C4-2B (cell line): ENCODE results near the gene GLOD4.

Experiments used
- H3K27ac ChIP-seq: fragments of 450-650 bp; 2 replicates; pipeline ENCODE4 v1.5.1; 2017
- ZFX ChIP-seq: fragments of 450-650 bp; IDR thresholded peaks from 2 replicates; pipeline ENCODE4 v1.6.1; 2017
- TF ChIP-seq, protein P1 (sequence below): fragments of 450-650 bp; conservative IDR thresholded peaks from 2 replicates; pipeline ENCODE4 v1.5.1; 2017; ENCODE audit warnings: mild to moderate bottlenecking

The GLOD4 gene

DNA sequence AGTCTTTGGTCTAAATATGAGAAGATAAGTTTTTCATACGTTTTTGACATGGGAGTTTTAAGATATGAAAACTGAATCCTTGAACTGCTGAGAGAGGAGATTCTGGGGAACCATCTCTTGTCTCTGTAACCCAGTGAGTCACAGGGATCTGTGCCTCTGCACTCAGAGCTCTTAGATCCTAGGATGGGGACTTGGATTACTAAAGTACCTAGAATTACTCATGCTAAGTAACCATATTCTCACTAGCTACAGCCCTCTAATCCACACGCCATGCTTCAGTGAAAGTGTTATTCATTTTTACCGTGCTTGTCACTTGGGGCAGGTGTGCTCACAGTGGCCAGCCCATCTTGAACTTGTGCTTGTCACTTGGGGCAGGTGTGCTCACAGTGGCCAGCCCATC lies 2.1 kb upstream of the GLOD4 start:
- TF ChIP-seq, protein P1, sequence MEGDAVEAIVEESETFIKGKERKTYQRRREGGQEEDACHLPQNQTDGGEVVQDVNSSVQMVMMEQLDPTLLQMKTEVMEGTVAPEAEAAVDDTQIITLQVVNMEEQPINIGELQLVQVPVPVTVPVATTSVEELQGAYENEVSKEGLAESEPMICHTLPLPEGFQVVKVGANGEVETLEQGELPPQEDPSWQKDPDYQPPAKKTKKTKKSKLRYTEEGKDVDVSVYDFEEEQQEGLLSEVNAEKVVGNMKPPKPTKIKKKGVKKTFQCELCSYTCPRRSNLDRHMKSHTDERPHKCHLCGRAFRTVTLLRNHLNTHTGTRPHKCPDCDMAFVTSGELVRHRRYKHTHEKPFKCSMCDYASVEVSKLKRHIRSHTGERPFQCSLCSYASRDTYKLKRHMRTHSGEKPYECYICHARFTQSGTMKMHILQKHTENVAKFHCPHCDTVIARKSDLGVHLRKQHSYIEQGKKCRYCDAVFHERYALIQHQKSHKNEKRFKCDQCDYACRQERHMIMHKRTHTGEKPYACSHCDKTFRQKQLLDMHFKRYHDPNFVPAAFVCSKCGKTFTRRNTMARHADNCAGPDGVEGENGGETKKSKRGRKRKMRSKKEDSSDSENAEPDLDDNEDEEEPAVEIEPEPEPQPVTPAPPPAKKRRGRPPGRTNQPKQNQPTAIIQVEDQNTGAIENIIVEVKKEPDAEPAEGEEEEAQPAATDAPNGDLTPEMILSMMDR = no peak
- TF ChIP-seq ZFX = no peak
- H3K27ac ChIP-seq = no peak overlapping the region

DNA sequence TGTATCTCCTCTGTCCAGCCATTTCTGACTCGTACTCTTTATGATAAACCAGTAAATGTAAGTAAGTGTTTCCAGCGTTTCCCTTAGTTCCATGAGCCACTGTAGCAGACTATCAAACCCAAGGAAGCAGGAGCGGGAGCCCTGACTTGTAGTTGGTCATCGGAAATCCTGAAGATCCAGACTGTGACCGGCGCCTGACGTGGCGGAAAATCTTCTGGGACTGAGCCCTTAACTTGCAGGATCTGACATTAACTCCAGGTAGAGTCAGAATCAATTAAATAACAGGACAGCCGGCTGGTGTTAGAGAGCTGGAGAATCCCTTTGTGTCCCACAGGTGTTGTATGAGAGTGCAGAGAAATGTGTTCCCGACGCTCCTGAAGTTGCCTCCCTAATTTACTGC lies 4.0 kb downstream of the GLOD4 start:
- TF ChIP-seq, protein P1 = no peak
- TF ChIP-seq ZFX = no peak

DNA sequence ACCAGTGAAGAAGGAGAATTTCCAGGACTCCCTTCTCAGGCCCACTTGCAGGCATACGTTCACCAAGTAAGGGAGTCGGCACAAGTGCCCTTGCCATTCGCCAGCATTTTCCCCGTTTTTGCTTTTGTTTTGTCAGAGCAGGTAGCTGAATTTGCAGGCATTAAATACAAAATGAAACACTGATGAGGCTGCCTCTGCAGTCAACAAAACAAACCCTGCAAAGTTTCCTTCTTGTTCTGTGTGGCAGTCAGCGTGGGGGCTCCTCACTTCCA lies 7.8 kb downstream of the GLOD4 start:
- no peak overlapping the region for H3K27ac ChIP-seq
- no peak for TF ChIP-seq ZFX
- TF ChIP-seq, protein P1 = no peak

More for the DNA sequence above, 4.0 kb downstream of the GLOD4 start:
- H3K27ac ChIP-seq = no peak overlapping the region

DNA sequence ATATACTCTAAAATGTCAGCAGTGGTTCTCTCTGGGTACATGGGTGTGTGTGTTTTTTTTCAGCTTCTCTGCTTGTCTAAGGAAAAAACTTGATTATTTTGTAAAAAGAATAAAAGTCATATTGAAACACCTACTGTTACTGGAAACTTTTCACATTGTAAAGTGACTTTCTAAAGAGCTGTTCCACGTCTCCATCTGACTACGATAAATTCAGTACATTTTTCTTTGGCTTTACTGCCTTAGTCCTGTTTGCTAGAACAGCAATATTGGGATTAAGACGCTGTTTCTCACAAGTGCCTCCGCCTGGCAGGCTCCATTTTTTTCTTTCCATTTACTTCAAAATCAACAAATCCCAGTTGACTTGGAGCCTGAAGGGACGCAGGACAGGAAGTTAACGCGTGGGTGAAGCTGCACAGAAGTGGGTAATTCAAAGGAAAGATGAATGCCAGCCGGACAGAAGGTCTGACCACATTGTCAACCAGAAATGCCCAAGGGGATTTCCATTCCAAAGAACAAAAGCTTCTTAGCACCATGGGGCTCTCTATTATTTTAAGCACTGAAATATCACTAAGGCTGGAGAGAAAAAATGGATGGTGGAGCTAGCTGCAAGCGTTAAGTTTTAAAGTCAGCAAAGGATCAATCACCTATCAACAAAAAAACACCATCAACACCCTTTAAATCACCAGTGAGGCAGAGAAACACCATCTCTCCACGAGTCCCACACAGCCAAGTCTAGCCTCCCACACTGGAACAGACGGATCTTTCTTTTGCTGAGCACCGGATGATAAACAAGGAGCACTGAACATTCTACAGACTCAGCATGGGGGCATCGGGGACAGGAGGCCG lies 8.4 kb downstream of the GLOD4 start:
- TF ChIP-seq ZFX = no peak
- TF ChIP-seq, protein P1 = no peak
- no peak overlapping the region for H3K27ac ChIP-seq

DNA sequence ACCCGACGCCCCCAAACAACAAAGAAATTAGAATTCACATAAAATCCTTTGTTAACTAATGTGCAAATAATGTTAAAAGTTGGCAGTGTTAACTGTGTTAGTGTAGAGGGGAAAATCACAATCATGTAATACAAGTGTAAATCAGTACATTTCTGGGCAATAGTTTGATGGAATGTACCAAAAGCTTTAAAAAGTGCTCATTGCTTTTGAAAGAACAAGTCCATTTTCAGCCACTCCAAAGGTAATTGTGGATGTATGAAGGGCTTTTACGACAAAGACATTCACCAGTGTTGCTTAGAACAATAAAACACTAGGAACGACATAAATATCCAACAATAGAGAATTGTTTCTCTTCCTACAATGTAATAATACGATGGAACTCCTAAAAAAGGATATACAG lies 9.1 kb downstream of the GLOD4 start:
- H3K27ac ChIP-seq = no peak overlapping the region
- no peak for TF ChIP-seq ZFX
- TF ChIP-seq, protein P1 = no peak

DNA sequence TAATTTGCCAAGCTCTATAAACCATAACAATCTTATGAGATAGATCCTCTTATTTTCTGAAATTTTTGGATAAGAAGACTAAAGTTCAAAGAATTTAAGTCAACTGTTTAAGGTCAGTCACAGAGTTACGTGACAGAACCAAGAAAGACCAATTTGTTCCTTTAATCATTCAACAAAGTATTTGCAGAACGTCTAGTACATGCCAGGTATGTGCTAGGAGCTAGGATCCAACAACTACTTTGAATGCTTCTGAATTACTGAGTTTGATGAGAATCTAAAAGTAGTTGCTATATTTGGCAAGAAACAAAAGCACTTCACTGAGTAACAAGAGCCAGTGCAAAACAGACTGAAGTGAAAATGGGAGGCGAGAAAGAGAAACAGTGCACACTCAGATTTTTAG lies 15.0 kb downstream of the GLOD4 start:
- no peak for TF ChIP-seq ZFX
- TF ChIP-seq, protein P1 = no peak
- H3K27ac ChIP-seq = no peak overlapping the region

DNA sequence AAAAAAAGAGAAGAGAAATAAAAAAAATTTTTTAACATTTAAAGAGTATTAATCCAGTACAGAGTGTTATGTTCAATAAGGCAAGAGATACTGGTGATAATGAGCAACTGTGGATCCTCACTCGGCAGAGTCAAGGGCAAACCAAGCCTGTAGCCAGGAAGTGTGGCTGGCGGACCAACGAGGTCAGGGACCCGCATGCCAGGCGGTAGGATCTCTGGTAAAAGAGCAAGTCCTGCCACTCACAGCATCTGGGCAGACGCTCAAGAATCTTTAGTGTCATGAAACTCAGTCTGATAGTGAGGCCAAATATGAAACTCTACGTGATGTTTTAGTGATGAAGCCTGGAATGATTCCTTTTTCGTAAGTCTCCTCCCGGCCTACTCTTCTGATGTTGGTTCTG lies 21.7 kb downstream of the GLOD4 start:
- H3K27ac ChIP-seq = no peak overlapping the region
- TF ChIP-seq, protein P1 = no peak
- no peak for TF ChIP-seq ZFX
